DOHH2 (cell line): ENCODE data around the gene TSPYL1.
A peak's percentile ranks its signal among the peaks of the same experiment; 100 is the strongest.

Source experiments
- H3F3A ChIP-seq: fragments of 200-600 bp; sonication (generic), shearing (Covaris generic); 2 replicates; pipeline ENCODE4 v1.6.0; 2016; ENCODE audit warnings: antibody characterized with exemption, mild to moderate bottlenecking; ENCODE audit not compliant: control insufficient read depth, insufficient read depth
- H3K27ac ChIP-seq: fragments of 200-600 bp; sonication (generic); 2 replicates; pipeline ENCODE4 v1.5.1; 2014; ENCODE audit warnings: low read depth, mild to moderate bottlenecking, low read length, moderate library complexity
- H3K27me3 ChIP-seq: fragments of 200-600 bp; sonication (generic); 2 replicates; pipeline ENCODE4 v1.6.1; 2014; ENCODE audit warnings: mild to moderate bottlenecking, low read length, mixed read lengths; ENCODE audit not compliant: control insufficient read depth
- H3K36me3 ChIP-seq: fragments of 200-600 bp; sonication (generic); 2 replicates; pipeline ENCODE4 v1.6.1; 2014; ENCODE audit warnings: mild to moderate bottlenecking, low read length, moderate library complexity, mixed read lengths; ENCODE audit not compliant: control insufficient read depth
- H3K4me1 ChIP-seq: fragments of 200-600 bp; sonication (generic); 2 replicates; pipeline ENCODE4 v1.6.1; 2014; ENCODE audit warnings: mild to moderate bottlenecking, low read length, mixed read lengths; ENCODE audit not compliant: control insufficient read depth
- H3K4me2 ChIP-seq: fragments of 200-600 bp; sonication (generic); 2 replicates; pipeline ENCODE4 v1.6.0; 2014; ENCODE audit warnings: mild to moderate bottlenecking, low read length, moderate library complexity
- H3K4me3 ChIP-seq: fragments of 200-600 bp; sonication (generic); 2 replicates; pipeline ENCODE4 v1.5.1; 2014; ENCODE audit warnings: mild to moderate bottlenecking, low read length, mixed read lengths
- H3K79me2 ChIP-seq: fragments of 200-600 bp; sonication (generic); 2 replicates; pipeline ENCODE4 v1.6.1; 2014; ENCODE audit warnings: mild to moderate bottlenecking, low read length, mixed read lengths; ENCODE audit not compliant: control insufficient read depth
- H3K9me2 ChIP-seq: fragments of 200-600 bp; sonication (generic); replicated peaks from 2 replicates; pipeline ENCODE4 v1.6.1; 2014; ENCODE audit warnings: mild to moderate bottlenecking, low read length, mixed read lengths; ENCODE audit not compliant: control insufficient read depth
- H3K9me3 ChIP-seq: fragments of 200-600 bp; sonication (generic); 2 replicates; pipeline ENCODE4 v1.6.1; 2014; ENCODE audit warnings: antibody characterized with exemption, low read length, mixed read lengths; ENCODE audit not compliant: control insufficient read depth, insufficient read depth
- H4K20me1 ChIP-seq: fragments of 200-600 bp; sonication (generic); 2 replicates; pipeline ENCODE4 v1.6.0; 2014; ENCODE audit warnings: low read depth, mild to moderate bottlenecking, antibody characterized with exemption, low read length, moderate library complexity; ENCODE audit not compliant: control insufficient read depth, insufficient read depth
- CTCF ChIP-seq: fragments of 200-600 bp; sonication (generic); IDR thresholded peaks from one replicate; pipeline ENCODE4 v1.5.1; 2014; ENCODE audit warnings: antibody characterized with exemption, mild to moderate bottlenecking, low read depth, low read length; ENCODE audit not compliant: poor library complexity, severe bottlenecking
- EZH2phosphoT487 ChIP-seq: fragments of 200-600 bp; sonication (generic); IDR thresholded peaks from 2 replicates; pipeline ENCODE4 v1.6.1; 2017; ENCODE audit warnings: borderline replicate concordance, mild to moderate bottlenecking, antibody characterized with exemption, low read length, moderate library complexity, mixed read lengths

The TSPYL1 gene

DNA sequence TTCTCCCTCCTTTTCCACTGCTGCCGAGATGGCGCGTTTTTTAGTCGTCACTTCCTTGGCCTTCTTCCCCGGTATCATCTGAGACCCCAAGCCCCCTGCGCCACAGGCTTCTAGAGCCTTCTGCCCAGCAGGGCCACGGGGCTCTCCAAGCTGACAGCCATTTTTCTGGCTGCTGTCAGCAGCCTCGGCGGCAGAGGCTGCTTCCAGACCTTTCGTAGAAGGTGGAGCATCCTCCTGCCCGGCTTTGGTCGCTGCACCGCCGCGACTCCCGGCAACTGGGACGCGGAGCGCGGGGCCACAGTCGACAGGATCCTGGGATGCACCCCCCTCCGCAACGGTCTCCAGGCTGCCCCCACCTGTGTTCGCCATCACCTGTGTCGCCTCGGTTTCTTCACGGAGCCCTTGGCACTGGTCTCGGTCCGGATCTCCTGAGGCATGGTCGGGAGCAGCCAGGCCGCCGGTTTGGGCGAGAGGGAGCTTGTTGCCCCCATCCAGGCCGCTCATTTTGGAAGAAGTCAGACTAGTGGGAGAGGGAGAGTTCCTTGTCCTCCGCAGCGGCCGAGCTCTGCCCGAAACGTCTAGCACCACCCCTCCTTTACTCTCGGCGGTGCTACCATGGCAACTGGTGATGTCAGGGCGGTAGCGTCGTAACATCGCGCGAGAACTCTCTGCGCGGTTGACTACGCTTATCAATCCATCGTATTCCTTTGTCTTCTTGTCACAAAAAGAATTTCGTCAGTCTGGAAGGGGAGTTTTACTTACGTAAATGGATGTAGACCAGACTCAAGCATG is 26.0 kb downstream of the TSPYL1 start, which contains the start of gene TSPYL4:
TSS of gene TSPYL4 (minus strand) at position 571 of the 792 bp plus-strand sequence. CDS start at position 504, 67 bp downstream.
- Histone ChIP-seq H3K4me3 (peak within 1 kb of the TSS; percentile 92), H3K4me2 (peak within 1 kb of the TSS; percentile 92), H3K79me2 (peaks cover 55% of the 10 kb centered on the region), H4K20me1 (no peaks in the 10 kb centered on the region), H3K27me3 (no peaks in the 10 kb centered on the region), H3K4me1 (peaks cover 46% of the 10 kb centered on the region), H3K9me2 (no peaks in the 10 kb centered on the region), H3K36me3 (peaks cover 19% of the 10 kb centered on the region), H3K27ac (peak within 1 kb of the TSS; percentile 28), H3K9me3 (no peaks in the 10 kb centered on the region), H3F3A (no peaks in the 10 kb centered on the region; the same call in 1 of the 2 replicates)
- TF ChIP-seq EZH2phosphoT487 (no peak), CTCF (no peak)

DNA sequence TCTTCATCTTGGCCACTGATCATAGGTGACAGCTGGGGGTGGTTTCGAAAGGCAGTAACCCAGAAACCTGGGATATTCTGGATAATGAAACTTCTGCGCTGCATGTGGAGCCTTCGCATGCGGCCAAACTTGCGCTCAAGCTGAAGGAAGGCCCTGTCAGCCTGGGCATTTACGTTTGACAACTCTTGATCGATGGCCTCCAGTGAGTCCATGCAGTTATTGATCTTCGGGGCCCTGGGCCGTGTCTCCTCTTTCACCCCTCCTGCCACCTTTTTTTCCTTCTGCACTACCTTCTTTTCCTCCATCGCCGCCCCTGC is 26.6 kb downstream of the TSPYL1 start:
- peak overlapping the region; percentile 92 for H3K4me2 ChIP-seq
- peaks cover 46% of the 10 kb centered on the region for H3K4me1 ChIP-seq
- H3K9me2 ChIP-seq, result no peaks in the 10 kb centered on the region
- no peaks in the 10 kb centered on the region for H3K9me3 ChIP-seq
- no peaks in the 10 kb centered on the region; the same call in 1 of the 2 replicates for H3F3A ChIP-seq
- H3K27ac ChIP-seq, result no peak overlapping the region
- H3K4me3 ChIP-seq, result peak overlapping the region; percentile 92
- peaks cover 19% of the 10 kb centered on the region for H3K36me3 ChIP-seq
- no peaks in the 10 kb centered on the region for H3K27me3 ChIP-seq
- no peaks in the 10 kb centered on the region for H4K20me1 ChIP-seq
- TF ChIP-seq EZH2phosphoT487 (no peak), CTCF (no peak)
- H3K79me2 ChIP-seq, result peaks cover 55% of the 10 kb centered on the region

DNA sequence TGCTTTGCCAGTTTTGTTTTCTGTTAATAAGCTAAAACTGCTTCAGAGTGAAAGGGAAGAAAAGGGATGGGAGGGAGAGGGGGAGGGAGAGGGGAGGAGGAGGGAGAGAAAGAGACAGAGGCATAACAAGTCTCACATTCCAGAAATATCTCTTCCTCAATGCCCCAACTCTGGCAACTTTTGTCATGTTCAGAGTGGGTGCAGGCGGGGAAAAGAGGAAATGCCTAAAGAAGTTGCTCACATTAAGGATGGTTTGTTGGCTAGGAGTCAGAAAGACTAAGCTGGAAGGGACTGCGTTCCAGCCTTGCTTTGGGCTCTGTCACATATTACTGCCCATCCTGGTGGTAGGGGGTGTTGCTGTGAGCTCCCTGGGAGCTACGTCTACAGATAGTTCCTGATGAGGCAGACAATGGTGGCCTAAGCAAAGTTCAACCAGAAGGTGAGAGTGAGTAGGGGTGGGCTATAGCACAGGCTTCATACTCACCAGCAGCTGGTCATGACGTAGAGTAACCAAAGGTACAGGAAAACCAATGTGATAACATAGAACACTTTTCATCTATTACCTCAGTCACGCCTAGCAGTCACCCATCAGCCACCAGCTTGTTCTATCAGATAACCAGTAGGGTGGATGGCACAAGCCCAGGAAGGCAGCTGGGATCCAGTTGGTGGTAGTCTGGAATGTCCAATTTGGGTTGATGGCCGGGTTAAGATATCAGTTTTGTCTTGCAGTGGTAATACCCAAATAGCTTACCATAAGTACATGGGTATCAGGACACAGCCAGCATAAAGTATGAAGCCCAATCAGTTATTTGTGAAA is 28.0 kb downstream of the TSPYL1 start:
- peak overlapping the region; percentile 92 for H3K4me3 ChIP-seq
- TF ChIP-seq EZH2phosphoT487 (no peak), CTCF (no peak)
- H3K4me2 ChIP-seq, result peak overlapping the region; percentile 92
- H3K27ac ChIP-seq, result no peak overlapping the region
- no peaks in the 10 kb centered on the region for H3K9me3 ChIP-seq
- no peaks in the 10 kb centered on the region for H4K20me1 ChIP-seq
- no peaks in the 10 kb centered on the region for H3K27me3 ChIP-seq
- H3F3A ChIP-seq, result no peaks in the 10 kb centered on the region; the same call in 1 of the 2 replicates
- H3K9me2 ChIP-seq, result no peaks in the 10 kb centered on the region
- H3K36me3 ChIP-seq, result peaks cover 19% of the 10 kb centered on the region
- peaks cover 55% of the 10 kb centered on the region for H3K79me2 ChIP-seq
- H3K4me1 ChIP-seq, result peaks cover 46% of the 10 kb centered on the region
